Heart left ventricle (tissue), 16 donors: ENCODE data around the gene RACK1. TPM values are rescaled to one million over a fixed set of nuclear protein-coding genes. Genes with fewer than 3 reads are reported as not detected.

Experiments used
- ATAC-seq, 4 donors: fragments of 200-7000 bp; cut with Tn5 transposase; one replicate each; pipeline ENCODE4 v1.9.1; 2020 to 2022; ENCODE audit warnings: moderate library complexity in 4 of 4, mild to moderate bottlenecking in 3 of 4, moderate number of reproducible peaks in 1 of 4
- DNase-seq, 5 donors: peaks; one replicate each; pipeline ENCODE4 v3.0.0-alpha.2; 2020
- H3K27ac ChIP-seq, 12 donors: fragments of 200-600 bp; sonication (generic) in 4 of 12; one replicate each; pipeline versions ENCODE4 v1.5.0 to v1.8.0; 2016 to 2022; ENCODE audit warnings: mild to moderate bottlenecking in 2 of 12
- H3K27me3 ChIP-seq, 9 donors: fragments of 200-600 bp; sonication (generic) in 2 of 9; one replicate each; pipeline versions ENCODE4 v1.5.1 to v1.8.0; 2016 to 2022; ENCODE audit warnings: mild to moderate bottlenecking in 3 of 9
- H3K36me3 ChIP-seq, 9 donors: fragments of 200-600 bp; sonication (generic) in 2 of 9; one replicate each; pipeline versions ENCODE4 v1.5.0 to v1.8.0; 2018 to 2022; ENCODE audit warnings: mild to moderate bottlenecking in 2 of 9
- H3K4me1 ChIP-seq, 12 donors: fragments of 200-600 bp; sonication (generic) in 4 of 12; one replicate each; pipeline versions ENCODE4 v1.5.0 to v1.8.0; 2016 to 2022; ENCODE audit warnings: mild to moderate bottlenecking in 3 of 12
- H3K4me3 ChIP-seq, 12 donors: fragments of 200-600 bp; sonication (generic) in 4 of 12; one replicate each; pipeline versions ENCODE4 v1.5.0 to v1.8.0; 2017 to 2022; ENCODE audit warnings: mild to moderate bottlenecking in 9 of 12, moderate library complexity in 4 of 12
- H3K9me3 ChIP-seq, 12 donors: fragments of 200-600 bp; sonication (generic) in 4 of 12; one replicate each; pipeline versions ENCODE4 v1.5.0 to v1.8.0; 2016 to 2022; ENCODE audit warnings: mild to moderate bottlenecking in 1 of 12
- POLR2A ChIP-seq, 2 donors: fragments of 450-650 bp; IDR thresholded peaks; one replicate each; pipeline ENCODE4 v1.6.1; 2017; ENCODE audit warnings: antibody characterized with exemption in 2 of 2, mild to moderate bottlenecking in 2 of 2, moderate library complexity in 2 of 2
- WGBS, 4 donors: extraction: QIAGEN DNeasy Blood & Tissue Kit in 2 of 4; methylation state at CpG; one replicate each; pipeline versions ENCODE4 v1.1.5 to v1.1.7; 2013 to 2018; 5-methylcytosine and 5-hydroxymethylcytosine counted together
- intact Hi-C, 10 donors: fragments of 100-400 bp; cut with DNase I; formaldehyde crosslinking; loops; one replicate each; pipeline versions ENCODE4 v1.11.1 to v1.14.2; 2022
- polyA plus RNA-seq, 2 donors: library from polyadenylated mRNA; stranded (reverse); fragments of 200-250 nt; gene quantifications; one replicate each; pipeline ENCODE4 v1.2.3, GENCODE V29; 2013
- total RNA-seq, 9 donors: library from RNA; depleted of rRNA in 2 of 9; stranded (reverse); fragments of >200 nt in 2 of 9; fragmentation: NEBNext Ultra II Directional in 3 of 9; extraction: Animal tissue kit (Norgen Biotek cat#: 25700) in 3 of 9; gene quantifications; one replicate each; pipeline versions ENCODE4 v1.1.0 to v1.2.4, GENCODE V29; 2016 to 2023
- TF ChIP-seq, protein P1 (sequence below), 12 donors: fragments of 200-600 bp; sonication (generic) in 4 of 12; IDR thresholded peaks; one replicate each; pipeline versions ENCODE4 v1.5.0 to v1.8.0; 2018 to 2022; ENCODE audit warnings: antibody characterized with exemption in 12 of 12, mild to moderate bottlenecking in 5 of 12
- donor health status: ischemic (EF 13 %, LVEDD 7.1; RV severe dilation, severe dysfunction).
- donor health status: healthy with polysubstance abuse.
- donor health status: DM: no; HTN: yes; CAD: no.
- donor health status: DM: no; HTN: no; CAD: no.
- donor health status: ischemic (EF 25% LVEDD 6.9; RV normal size, moderate dysfunction).
- donor health status: ischemic (EF 25% LVEDD 5.7; RV mildly dilated, moderate dysfunction).
- donor health status: healthy.
- donor health status: DM: yes; HTN: yes; CAD: no.
- donor health status: ischemic (EF 35%, LVEDD 5.7; RV mildly dilated, moderate dysfunction).
- donor health status: nonischemic (EF 11% LVEDD 7.7; RV severe dilation, severe dysfunction).
- donor health status: DM: yes; HTN: yes; CAD: no.
- donor health status: PGD.
- donor health status: ischemic (EF 29% LVEDD 5.4; RV normal size, mild dysfunction).
- donor health status: nonischemic (EF 23%, LVEDD 6.1; RV moderate dilation, normal function).

Gene RACK1
- total and polyA plus RNA-seq, 11 donors, result 560 to 2,287 (median 862) TPM

DNA sequence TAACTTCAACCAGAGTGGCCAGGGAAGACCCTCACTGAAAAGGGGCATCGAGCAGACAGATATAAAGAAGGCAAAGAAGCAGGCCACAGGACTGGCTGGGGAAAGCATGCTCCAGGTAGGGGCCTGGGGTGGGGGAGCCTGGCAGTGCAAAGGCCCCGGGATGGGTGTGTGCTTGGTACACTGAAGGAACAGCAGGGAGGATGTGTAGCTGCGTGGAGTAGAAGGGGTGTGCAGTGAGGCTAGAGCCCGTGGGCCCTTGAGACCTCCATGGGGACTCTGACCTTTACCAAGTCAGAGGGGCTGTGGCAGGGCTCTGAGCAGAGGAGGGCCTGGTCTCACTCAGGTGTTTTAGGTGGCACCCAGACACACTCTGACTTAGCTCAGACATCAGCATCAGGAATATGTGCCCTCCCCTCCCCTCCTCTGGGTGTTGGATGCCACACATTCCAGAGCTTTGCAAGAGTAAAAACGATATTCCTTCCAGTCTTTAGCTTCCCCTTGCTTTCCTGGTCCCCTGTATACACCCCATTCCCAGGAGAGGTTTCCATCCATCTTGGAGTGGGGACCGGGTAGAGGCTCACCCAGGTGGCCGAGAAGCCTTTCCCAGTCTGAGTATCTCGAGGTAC is 46.3 kb downstream of the RACK1 start:
- TF ChIP-seq, protein P1, sequence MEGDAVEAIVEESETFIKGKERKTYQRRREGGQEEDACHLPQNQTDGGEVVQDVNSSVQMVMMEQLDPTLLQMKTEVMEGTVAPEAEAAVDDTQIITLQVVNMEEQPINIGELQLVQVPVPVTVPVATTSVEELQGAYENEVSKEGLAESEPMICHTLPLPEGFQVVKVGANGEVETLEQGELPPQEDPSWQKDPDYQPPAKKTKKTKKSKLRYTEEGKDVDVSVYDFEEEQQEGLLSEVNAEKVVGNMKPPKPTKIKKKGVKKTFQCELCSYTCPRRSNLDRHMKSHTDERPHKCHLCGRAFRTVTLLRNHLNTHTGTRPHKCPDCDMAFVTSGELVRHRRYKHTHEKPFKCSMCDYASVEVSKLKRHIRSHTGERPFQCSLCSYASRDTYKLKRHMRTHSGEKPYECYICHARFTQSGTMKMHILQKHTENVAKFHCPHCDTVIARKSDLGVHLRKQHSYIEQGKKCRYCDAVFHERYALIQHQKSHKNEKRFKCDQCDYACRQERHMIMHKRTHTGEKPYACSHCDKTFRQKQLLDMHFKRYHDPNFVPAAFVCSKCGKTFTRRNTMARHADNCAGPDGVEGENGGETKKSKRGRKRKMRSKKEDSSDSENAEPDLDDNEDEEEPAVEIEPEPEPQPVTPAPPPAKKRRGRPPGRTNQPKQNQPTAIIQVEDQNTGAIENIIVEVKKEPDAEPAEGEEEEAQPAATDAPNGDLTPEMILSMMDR (IDR thresholded peaks at IDR 0.05), result no peak
- TF ChIP-seq POLR2A (IDR thresholded peaks at IDR 0.05), result no peak
- peak in 1 of 5 donors; percentile 43 for DNase-seq
- peaks cover 0 to 6% (median 0%) of the 10 kb centered on the region in 9 donors for H3K36me3 ChIP-seq
- peaks cover 0 to 22% (median 9%) of the 10 kb centered on the region in 12 donors for H3K4me1 ChIP-seq
- H3K27ac ChIP-seq, result no peak overlapping the region
- no peak for ATAC-seq
- H3K9me3 ChIP-seq, result no peaks in the 10 kb centered on the region
- H3K4me3 ChIP-seq, result no peak overlapping the region
- WGBS, 4 donors, result 69 to 83% (median 76%) methylated on average over 8 of the region's 8 CpGs
- H3K27me3 ChIP-seq, result no peaks in the 10 kb centered on the region
- intact Hi-C loops, result no loop called here

DNA sequence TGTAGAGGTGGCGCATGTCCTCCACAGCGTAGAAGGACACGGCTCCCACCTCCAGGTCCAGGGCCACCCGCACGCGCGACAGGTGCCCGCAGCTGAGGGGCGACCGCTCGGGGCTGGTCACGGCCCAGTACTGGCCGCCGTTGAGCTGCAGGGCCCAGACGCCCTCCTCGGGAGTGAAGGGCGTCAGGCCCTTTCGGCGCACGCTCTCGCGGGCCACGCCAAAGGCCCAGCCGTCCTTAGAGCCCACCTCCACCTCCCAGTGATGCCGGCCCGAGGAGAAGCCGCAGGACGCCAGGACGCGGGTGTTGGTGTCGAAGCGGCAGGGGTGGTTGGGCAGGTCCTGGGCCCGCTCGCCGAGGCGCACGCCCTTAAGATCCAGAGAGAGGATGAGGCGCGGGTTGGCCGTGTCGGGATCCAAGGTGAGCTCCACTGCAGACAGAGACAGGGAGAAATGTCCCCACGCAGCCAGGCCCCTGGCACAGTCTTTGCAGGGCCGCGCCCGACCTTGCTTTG is 48.4 kb downstream of the RACK1 start:
- no peak for ATAC-seq
- intact Hi-C loops, result no loop called here
- TF ChIP-seq POLR2A (IDR thresholded peaks at IDR 0.05), result no peak
- TF ChIP-seq, protein P1 (IDR thresholded peaks at IDR 0.05), result no peak
- 81 to 84% (median 84%) methylated on average over 26 to 45 of the region's 45 CpGs for WGBS, 4 donors
- H3K4me1 ChIP-seq, result peaks cover 0 to 30% (median 12%) of the 10 kb centered on the region in 12 donors
- H3K9me3 ChIP-seq, result no peaks in the 10 kb centered on the region
- peaks cover 0 to 6% (median 0%) of the 10 kb centered on the region in 9 donors for H3K36me3 ChIP-seq
- no peaks in the 10 kb centered on the region for H3K27me3 ChIP-seq
- no peak overlapping the region for H3K27ac ChIP-seq
- no peak overlapping the region for H3K4me3 ChIP-seq
- DNase-seq, result no peak

DNA sequence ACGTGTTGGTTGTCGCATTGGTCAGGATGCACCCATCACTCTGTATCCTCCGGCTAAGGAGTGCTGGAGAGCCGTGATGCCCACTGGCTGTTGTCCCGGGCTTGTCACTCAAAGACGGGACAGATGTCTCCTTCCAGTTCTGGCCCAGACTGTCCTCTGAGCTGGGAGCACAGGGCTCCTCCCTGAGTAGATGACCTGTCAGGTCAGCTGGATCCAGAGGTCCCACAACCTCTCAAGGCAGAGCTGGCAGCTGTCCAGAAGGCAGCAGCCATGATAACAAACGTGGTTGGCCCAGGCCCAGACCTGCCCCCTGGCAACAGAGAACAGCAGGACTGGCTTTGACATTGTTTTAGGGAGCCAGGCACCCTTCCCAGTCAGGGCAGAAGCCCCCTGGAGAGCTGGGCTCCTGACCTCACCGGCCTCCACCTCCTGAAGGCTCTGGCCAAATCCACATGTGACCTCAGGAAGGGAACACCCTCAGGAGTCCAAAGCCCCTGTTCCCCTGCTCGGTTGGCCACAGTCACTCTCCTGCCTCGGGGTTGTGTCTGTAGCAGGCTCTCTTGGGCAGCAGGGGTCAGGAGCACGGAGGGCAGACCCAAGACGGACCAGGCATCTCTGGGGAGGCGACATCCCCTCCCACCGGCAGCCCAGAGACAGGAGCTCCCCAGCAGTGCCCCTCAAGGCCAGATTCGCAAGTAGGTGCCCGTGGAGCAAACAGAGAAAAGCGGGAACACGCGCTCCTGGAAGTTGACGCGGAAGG is 49.0 kb downstream of the RACK1 start:
- intact Hi-C loops, result loop anchor here in 2 of 10 donors (5.0 kb wide), 1 partner anchor 68 kb away; the partner anchor contains the start of gene TRIM52 (in 2 of the 2)

More for the DNA sequence above, 49.0 kb downstream of the RACK1 start:
- H3K27me3 ChIP-seq, result no peaks in the 10 kb centered on the region
- TF ChIP-seq POLR2A (IDR thresholded peaks at IDR 0.05), result no peak
- TF ChIP-seq, protein P1 (IDR thresholded peaks at IDR 0.05), result no peak
- WGBS, 4 donors, result 60 to 64% (median 63%) methylated on average over 20 to 21 of the region's 21 CpGs
- DNase-seq (peak in 4 of 5 donors; percentile 47 to 74 (median 60)), ATAC-seq (no peak)
- H3K4me3 ChIP-seq, result no peak overlapping the region
- peak overlapping the region in 2 of 12 donors; percentile 10 to 23 for H3K27ac ChIP-seq
- peaks cover 0 to 33% (median 12%) of the 10 kb centered on the region in 12 donors for H3K4me1 ChIP-seq
- H3K9me3 ChIP-seq, result no peaks in the 10 kb centered on the region
- peaks cover 0 to 6% (median 0%) of the 10 kb centered on the region in 9 donors for H3K36me3 ChIP-seq
